Loucy (cell line): ENCODE measurements around the gene ACP1.

Experiments used
- H2AFZ ChIP-seq: fragments of 200-600 bp; sonication (generic); 2 replicates; pipeline ENCODE4 v1.6.0; 2016; ENCODE audit warnings: antibody characterized with exemption, mild to moderate bottlenecking, low read length, moderate library complexity
- H3F3A ChIP-seq: fragments of 200-600 bp; 2 replicates; pipeline ENCODE4 v1.6.0; 2016; ENCODE audit warnings: antibody characterized with exemption, low read depth, mild to moderate bottlenecking
- H3K27me3 ChIP-seq: fragments of 200-600 bp; sonication (generic); 2 replicates; pipeline ENCODE4 v1.6.1; 2014; ENCODE audit warnings: low read length, mild to moderate bottlenecking; ENCODE audit not compliant: insufficient read depth, poor library complexity, severe bottlenecking
- H3K36me3 ChIP-seq: fragments of 200-600 bp; sonication (generic); 2 replicates; pipeline ENCODE4 v1.6.1; 2016; ENCODE audit warnings: low read length; ENCODE audit not compliant: insufficient read depth
- H3K4me1 ChIP-seq: fragments of 200-600 bp; sonication (generic); 2 replicates; pipeline ENCODE4 v1.5.1; 2014; ENCODE audit warnings: low read length, mild to moderate bottlenecking; ENCODE audit not compliant: insufficient read depth, poor library complexity, severe bottlenecking
- H3K4me2 ChIP-seq: fragments of 200-600 bp; sonication (generic); 2 replicates; pipeline ENCODE4 v1.6.0; 2014; ENCODE audit warnings: antibody characterized with exemption, low read length, low read depth, mild to moderate bottlenecking; ENCODE audit not compliant: poor library complexity, severe bottlenecking
- H3K4me3 ChIP-seq: fragments of 200-600 bp; sonication (generic); 2 replicates; pipeline ENCODE4 v1.5.1; 2014; ENCODE audit warnings: low read length, mild to moderate bottlenecking, mixed read lengths; ENCODE audit not compliant: poor library complexity, severe bottlenecking
- H3K79me2 ChIP-seq: fragments of 200-600 bp; sonication (generic); 2 replicates; pipeline ENCODE4 v1.6.1; 2014; ENCODE audit warnings: low read length; ENCODE audit not compliant: insufficient read depth
- H3K9ac ChIP-seq: fragments of 200-600 bp; sonication (generic); 2 replicates; pipeline ENCODE4 v1.6.0; 2014; ENCODE audit warnings: mild to moderate bottlenecking, low read depth, low read length, moderate library complexity; ENCODE audit not compliant: poor library complexity, severe bottlenecking
- H3K9me2 ChIP-seq: fragments of 200-600 bp; sonication (generic); replicated peaks from 2 replicates; pipeline ENCODE4 v1.6.1; 2016; ENCODE audit warnings: low read depth, low read length, mixed read lengths
- H3K9me3 ChIP-seq: fragments of 200-600 bp; sonication (generic); 2 replicates; pipeline ENCODE4 v1.6.1; 2014; ENCODE audit warnings: mild to moderate bottlenecking, antibody characterized with exemption, low read length, low read depth; ENCODE audit not compliant: insufficient read depth
- H4K20me1 ChIP-seq: fragments of 200-600 bp; sonication (generic); 2 replicates; pipeline ENCODE4 v1.6.0; 2014; ENCODE audit warnings: antibody characterized with exemption, low read length, mild to moderate bottlenecking; ENCODE audit not compliant: insufficient read depth, poor library complexity, severe bottlenecking
- CTCF ChIP-seq: fragments of 200-600 bp; sonication (generic); conservative IDR thresholded peaks from 2 replicates; pipeline ENCODE4 v1.5.1; 2014; ENCODE audit warnings: mild to moderate bottlenecking, antibody characterized with exemption, low read length
- EZH2phosphoT487 ChIP-seq: fragments of 200-600 bp; IDR thresholded peaks from 2 replicates; pipeline ENCODE4 v1.6.1; 2018; ENCODE audit warnings: antibody characterized with exemption, mild to moderate bottlenecking, moderate library complexity, borderline replicate concordance

ACP1 gene

GRCh38 chr2:257429-257828 is 7.3 kb upstream of the ACP1 start:
- H3K79me2 ChIP-seq, result no peaks in the 10 kb centered on the region
- no peak overlapping the region for H3K4me3 ChIP-seq
- no peaks in the 10 kb centered on the region for H3K36me3 ChIP-seq
- no peaks in the 10 kb centered on the region for H3F3A ChIP-seq
- no peaks in the 10 kb centered on the region for H3K9me2 ChIP-seq
- peaks cover 15% of the 10 kb centered on the region for H3K4me1 ChIP-seq
- H3K9ac ChIP-seq, result no peak overlapping the region
- H3K9me3 ChIP-seq, result no peaks in the 10 kb centered on the region
- no peaks in the 10 kb centered on the region for H3K27me3 ChIP-seq
- no peak overlapping the region for H3K4me2 ChIP-seq
- H4K20me1 ChIP-seq, result no peaks in the 10 kb centered on the region
- no peak overlapping the region for H2AFZ ChIP-seq
- no peak for TF ChIP-seq EZH2phosphoT487
- no peak for TF ChIP-seq CTCF

- no peak overlapping the region for H3K4me2 ChIP-seq
- H3K27me3 ChIP-seq, result no peaks in the 10 kb centered on the region
- no peak overlapping the region for H3K9ac ChIP-seq
- no peaks in the 10 kb centered on the region for H3F3A ChIP-seq
- H3K4me3 ChIP-seq, result no peak overlapping the region
- no peaks in the 10 kb centered on the region for H3K36me3 ChIP-seq
- no peak for TF ChIP-seq EZH2phosphoT487
- TF ChIP-seq CTCF, result no peak
- H4K20me1 ChIP-seq, result no peaks in the 10 kb centered on the region
- no peaks in the 10 kb centered on the region for H3K9me2 ChIP-seq
- H3K9me3 ChIP-seq, result no peaks in the 10 kb centered on the region
- no peaks in the 10 kb centered on the region for H3K79me2 ChIP-seq
- H2AFZ ChIP-seq, result no peak overlapping the region
- H3K4me1 ChIP-seq, result peaks cover 20% of the 10 kb centered on the region
These were observed 6.9 kb upstream of the ACP1 start for GRCh38 chr2:257842-258241.

- H2AFZ ChIP-seq, result no peak overlapping the region
- H4K20me1 ChIP-seq, result no peaks in the 10 kb centered on the region
- H3K9ac ChIP-seq, result no peak overlapping the region
- H3K4me2 ChIP-seq, result no peak overlapping the region
- TF ChIP-seq EZH2phosphoT487, result no peak
- no peaks in the 10 kb centered on the region for H3K36me3 ChIP-seq
- no peaks in the 10 kb centered on the region for H3F3A ChIP-seq
- H3K4me3 ChIP-seq, result no peak overlapping the region
- peaks cover 7% of the 10 kb centered on the region for H3K79me2 ChIP-seq
- no peaks in the 10 kb centered on the region for H3K9me3 ChIP-seq
- H3K9me2 ChIP-seq, result no peaks in the 10 kb centered on the region
- peaks cover 26% of the 10 kb centered on the region for H3K4me1 ChIP-seq
- no peaks in the 10 kb centered on the region for H3K27me3 ChIP-seq
These were observed 5.8 kb upstream of the ACP1 start for GRCh38 chr2:258933-259332.

- Histone ChIP-seq H3F3A (no peaks in the 10 kb centered on the region), H3K4me2 (no peak overlapping the region), H3K9me2 (no peaks in the 10 kb centered on the region), H2AFZ (no peak overlapping the region), H3K9me3 (no peaks in the 10 kb centered on the region), H3K36me3 (no peaks in the 10 kb centered on the region), H3K9ac (no peak overlapping the region), H3K4me3 (no peak overlapping the region), H3K27me3 (no peaks in the 10 kb centered on the region), H4K20me1 (peaks cover under 1% of the 10 kb centered on the region), H3K4me1 (peaks cover 26% of the 10 kb centered on the region), H3K79me2 (peaks cover 11% of the 10 kb centered on the region)
- TF ChIP-seq CTCF (no peak), EZH2phosphoT487 (no peak)
These were observed 4.9 kb upstream of the ACP1 start for GRCh38 chr2:259789-260331.
